ENCODE results near the gene FBLN5.

GRCh38 chr14:91947475-91948184, at the start of gene FBLN5:
- TF ChIP-seq NR2F2 (IDR thresholded peaks at IDR 0.05) (no peak), HNF4G (IDR thresholded peaks at IDR 0.05) (no peak), CTCF (IDR thresholded peaks at IDR 0.05; ENCODE audit: low read depth, low read length, missing input control) (no peak), ATF3 (IDR thresholded peaks at IDR 0.05) (no peak), FOXA1 (IDR thresholded peaks at IDR 0.05) (no peak)

Measured in liver (tissue), 3 donors.